ENCODE results near the gene GPC1. TPM values are rescaled to one million over a fixed set of nuclear protein-coding genes. Genes with fewer than 3 reads are reported as not detected.
A peak's percentile ranks its signal among the peaks of the same experiment; 100 is the strongest.

GPC1 gene
- total RNA-seq, 1 donor from 2014 or later = 4.5 TPM

- no peak overlapping the region for H3K27ac Mint-ChIP-seq (ENCODE audit: unreplicated experiment)
- no peak for TF ChIP-seq CTCF (IDR thresholded peaks at IDR 0.05; ENCODE audit: unreplicated experiment)
- H3K4me1 Mint-ChIP-seq (ENCODE audit: unreplicated experiment) = peaks cover 9% of the 10 kb centered on the region
- peaks cover 20% of the 10 kb centered on the region for H3K27me3 Mint-ChIP-seq (ENCODE audit: unreplicated experiment)
- H3K9me3 Mint-ChIP-seq (ENCODE audit: unreplicated experiment) = no peaks in the 10 kb centered on the region
- H3K4me3 Mint-ChIP-seq (ENCODE audit: unreplicated experiment) = no peak overlapping the region
- H3K36me3 Mint-ChIP-seq (ENCODE audit: low read depth, unreplicated experiment) = peaks cover 3% of the 10 kb centered on the region
- DNase-seq (ENCODE audit: low spot score) = no peak
Observed at GRCh38 chr2:240449764-240450531, 14.5 kb downstream of the GPC1 start.

- peaks cover 3% of the 10 kb centered on the region for H3K36me3 Mint-ChIP-seq (ENCODE audit: low read depth, unreplicated experiment)
- TF ChIP-seq CTCF (IDR thresholded peaks at IDR 0.05; ENCODE audit: unreplicated experiment) = no peak
- no peak overlapping the region for H3K4me3 Mint-ChIP-seq (ENCODE audit: unreplicated experiment)
- no peak for DNase-seq (ENCODE audit: low spot score)
- peaks cover 21% of the 10 kb centered on the region for H3K27me3 Mint-ChIP-seq (ENCODE audit: unreplicated experiment)
- H3K4me1 Mint-ChIP-seq (ENCODE audit: unreplicated experiment) = peaks cover 10% of the 10 kb centered on the region
- H3K9me3 Mint-ChIP-seq (ENCODE audit: unreplicated experiment) = no peaks in the 10 kb centered on the region
- H3K27ac Mint-ChIP-seq (ENCODE audit: unreplicated experiment) = no peak overlapping the region
Observed at GRCh38 chr2:240450532-240451107, 15.2 kb downstream of the GPC1 start.

- no peak overlapping the region for H3K27ac Mint-ChIP-seq (ENCODE audit: unreplicated experiment)
- H3K36me3 Mint-ChIP-seq (ENCODE audit: low read depth, unreplicated experiment) = peaks cover 3% of the 10 kb centered on the region
- H3K4me1 Mint-ChIP-seq (ENCODE audit: unreplicated experiment) = peaks cover 10% of the 10 kb centered on the region
- no peak for DNase-seq (ENCODE audit: low spot score)
- peaks cover 21% of the 10 kb centered on the region for H3K27me3 Mint-ChIP-seq (ENCODE audit: unreplicated experiment)
- H3K9me3 Mint-ChIP-seq (ENCODE audit: unreplicated experiment) = no peaks in the 10 kb centered on the region
- TF ChIP-seq CTCF (IDR thresholded peaks at IDR 0.05; ENCODE audit: unreplicated experiment) = no peak
- H3K4me3 Mint-ChIP-seq (ENCODE audit: unreplicated experiment) = no peak overlapping the region
Observed at GRCh38 chr2:240451108-240451611, 15.7 kb downstream of the GPC1 start.

GRCh38 chr2:240451791-240452461 lies 16.5 kb downstream of the GPC1 start:
- Mint-ChIP-seq H3K4me3 (ENCODE audit: unreplicated experiment) (peak overlapping the region; percentile 42), H3K9me3 (ENCODE audit: unreplicated experiment) (no peaks in the 10 kb centered on the region), H3K4me1 (ENCODE audit: unreplicated experiment) (peaks cover 10% of the 10 kb centered on the region), H3K27ac (ENCODE audit: unreplicated experiment) (no peak overlapping the region), H3K36me3 (ENCODE audit: low read depth, unreplicated experiment) (peaks cover 3% of the 10 kb centered on the region), H3K27me3 (ENCODE audit: unreplicated experiment) (peaks cover 19% of the 10 kb centered on the region)
- no peak for TF ChIP-seq CTCF (IDR thresholded peaks at IDR 0.05; ENCODE audit: unreplicated experiment)
- no peak for DNase-seq (ENCODE audit: low spot score)
